Left forelimb (tissue), 1 donor: ENCODE measurements around the gene ANKRD45.
A peak's percentile ranks its signal among the peaks of the same experiment; 100 is the strongest.
"Not testable (repeated sequence)": the region's sequence is repeated elsewhere in the genome, so short reads cannot be mapped to it uniquely, and the experiment has no call there.

Experiments
- DNase-seq: peaks from one replicate; pipeline ENCODE4 v3.0.0-alpha.2; 2018; ENCODE audit warnings: low spot score

The ANKRD45 gene

GRCh38 chr1:173669491-173669941 lies at the start of gene ANKRD45:
Gene ANKRD45 (minus strand): TSS chr1:173669851. CDS start chr1:173659418, 10,433 bp downstream.
- peak; percentile 75 for DNase-seq

GRCh38 chr1:173717238-173717637 lies 47.6 kb upstream of the ANKRD45 start:
- no peak for DNase-seq

GRCh38 chr1:173715538-173715844 lies 45.8 kb upstream of the ANKRD45 start:
- DNase-seq = no peak

GRCh38 chr1:173714759-173715537 lies 45.3 kb upstream of the ANKRD45 start, which contains the start of gene KLHL20:
Gene KLHL20 (plus strand): TSS chr1:173714981. CDS start chr1:173716044, 1,063 bp downstream.
- peak; percentile 87 for DNase-seq

- no peak for DNase-seq
Measured at GRCh38 chr1:173714441-173714758, 44.7 kb upstream of the ANKRD45 start.

- DNase-seq = no peak
Measured at GRCh38 chr1:173708787-173709186, 39.1 kb upstream of the ANKRD45 start.

GRCh38 chr1:173705117-173705516 lies 35.5 kb upstream of the ANKRD45 start:
- DNase-seq = no peak

- no peak for DNase-seq
Measured at GRCh38 chr1:173702736-173703135, 33.1 kb upstream of the ANKRD45 start.

- DNase-seq = not testable (repeated sequence)
Measured at GRCh38 chr1:173701299-173701698, 31.6 kb upstream of the ANKRD45 start.

GRCh38 chr1:173693238-173693637 lies 23.6 kb upstream of the ANKRD45 start:
- DNase-seq = no peak

GRCh38 chr1:173688300-173688699 lies 18.6 kb upstream of the ANKRD45 start:
- no peak for DNase-seq

- not testable (repeated sequence) for DNase-seq
Measured at GRCh38 chr1:173685121-173685520, 15.5 kb upstream of the ANKRD45 start.

- not testable (repeated sequence) for DNase-seq
Measured at GRCh38 chr1:173683838-173684237, 14.2 kb upstream of the ANKRD45 start.

- no peak for DNase-seq
Measured at GRCh38 chr1:173682184-173682583, 12.5 kb upstream of the ANKRD45 start.

GRCh38 chr1:173680152-173680551 lies 10.5 kb upstream of the ANKRD45 start:
- not testable (repeated sequence) for DNase-seq

- not testable (repeated sequence) for DNase-seq
Measured at GRCh38 chr1:173674496-173674895, 4.8 kb upstream of the ANKRD45 start.

GRCh38 chr1:173666646-173667045 lies 3.0 kb downstream of the ANKRD45 start:
- DNase-seq = no peak

GRCh38 chr1:173663159-173663558 lies 6.5 kb downstream of the ANKRD45 start:
- DNase-seq = no peak

GRCh38 chr1:173661763-173662162 lies 7.9 kb downstream of the ANKRD45 start:
- DNase-seq = no peak

- no peak for DNase-seq
Measured at GRCh38 chr1:173661271-173661670, 8.4 kb downstream of the ANKRD45 start.

GRCh38 chr1:173660306-173660705 lies 9.3 kb downstream of the ANKRD45 start:
- no peak for DNase-seq

GRCh38 chr1:173648880-173649605 lies 20.6 kb downstream of the ANKRD45 start:
- DNase-seq = no peak

- no peak for DNase-seq
Measured at GRCh38 chr1:173646656-173647055, 23.0 kb downstream of the ANKRD45 start.
